ENCODE results near the gene CNDP1.

CNDP1 gene

GRCh38 chr18:74632856-74633255, 98.6 kb downstream of the CNDP1 start:
- H3K27me3 ChIP-seq (ENCODE audit: control insufficient read depth, insufficient read depth, low read length) = no peaks in the 10 kb centered on the region
- H3K36me3 ChIP-seq (ENCODE audit: control insufficient read depth, insufficient read depth, low read length) = no peaks in the 10 kb centered on the region
- no peak overlapping the region for H3K9ac ChIP-seq (ENCODE audit: low read length)
- H3K27ac ChIP-seq (ENCODE audit: low read depth, low read length) = no peak overlapping the region
- H3K4me3 ChIP-seq (ENCODE audit: low read length) = no peak overlapping the region
- no peaks in the 10 kb centered on the region for H3K4me1 ChIP-seq (ENCODE audit: control insufficient read depth, insufficient read depth, low read length)

GRCh38 chr18:74633652-74634352, 99.5 kb downstream of the CNDP1 start:
- H3K4me1 ChIP-seq (ENCODE audit: control insufficient read depth, insufficient read depth, low read length) = no peaks in the 10 kb centered on the region
- H3K4me3 ChIP-seq (ENCODE audit: low read length) = no peak overlapping the region
- no peak overlapping the region for H3K27ac ChIP-seq (ENCODE audit: low read depth, low read length)
- H3K9ac ChIP-seq (ENCODE audit: low read length) = no peak overlapping the region
- no peaks in the 10 kb centered on the region for H3K36me3 ChIP-seq (ENCODE audit: control insufficient read depth, insufficient read depth, low read length)
- H3K27me3 ChIP-seq (ENCODE audit: control insufficient read depth, insufficient read depth, low read length) = no peaks in the 10 kb centered on the region

DNA sequence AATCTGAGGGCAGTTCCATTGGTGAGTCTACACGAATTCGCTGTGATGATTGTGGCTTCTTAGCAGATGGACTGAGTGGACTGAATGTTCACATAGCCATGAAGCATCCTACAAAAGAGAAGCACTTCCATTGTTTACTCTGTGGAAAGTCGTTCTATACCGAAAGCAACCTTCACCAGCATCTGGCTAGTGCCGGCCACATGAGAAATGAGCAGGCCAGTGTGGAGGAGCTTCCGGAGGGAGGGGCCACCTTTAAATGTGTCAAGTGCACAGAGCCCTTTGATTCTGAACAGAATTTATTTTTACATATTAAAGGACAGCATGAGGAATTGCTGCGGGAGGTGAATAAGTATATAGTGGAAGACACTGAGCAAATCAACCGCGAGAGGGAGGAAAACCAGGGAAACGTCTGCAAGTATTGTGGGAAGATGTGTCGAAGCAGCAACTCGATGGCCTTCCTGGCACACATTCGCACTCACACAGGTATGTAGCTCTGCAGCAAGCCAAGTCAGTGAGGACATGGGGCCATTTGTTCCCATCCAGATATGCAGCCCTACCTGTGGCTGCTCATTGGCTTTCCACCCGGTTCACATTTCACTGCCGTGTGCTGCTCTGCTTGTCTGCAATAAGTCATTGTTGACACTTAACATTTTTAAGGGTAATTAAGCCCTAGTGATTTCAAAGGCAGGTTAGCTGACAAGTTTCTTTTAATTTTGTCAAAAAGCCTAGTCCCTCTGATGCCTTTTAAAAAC, 101.1 kb downstream of the CNDP1 start:
- Histone ChIP-seq H3K9ac (ENCODE audit: low read length) (no peak overlapping the region), H3K4me3 (ENCODE audit: low read length) (no peak overlapping the region), H3K36me3 (ENCODE audit: control insufficient read depth, insufficient read depth, low read length) (no peaks in the 10 kb centered on the region), H3K27me3 (ENCODE audit: control insufficient read depth, insufficient read depth, low read length) (no peaks in the 10 kb centered on the region), H3K4me1 (ENCODE audit: control insufficient read depth, insufficient read depth, low read length) (no peaks in the 10 kb centered on the region), H3K27ac (ENCODE audit: low read depth, low read length) (no peak overlapping the region)

Data from rectal smooth muscle tissue (tissue), 1 donor.